Stimulated activated CD4-positive, alpha-beta T cell treated with anti-CD3 and anti-CD28 coated beads, Interleukin-15, amount 100 ng/mL, for 48 hours (primary cell): Measurements from ENCODE around the gene GET4.
"Not testable (repeated sequence)": the region's sequence is repeated elsewhere in the genome, so short reads cannot be mapped to it uniquely, and the experiment has no call there.

Experiments
- DNase-seq, 2 donors: peaks; one replicate each; pipeline ENCODE4 v3.0.0-alpha.2; 2020; ENCODE audit warnings: low read depth in 2 of 2

GET4 gene

GRCh38 chr7:914521-915194 is 38.3 kb downstream of the GET4 start:
- DNase-seq: no peak

GRCh38 chr7:915291-916218 is 39.2 kb downstream of the GET4 start:
- no peak for DNase-seq

- no peak for DNase-seq
These were observed 40.1 kb downstream of the GET4 start for GRCh38 chr7:916291-916941.

GRCh38 chr7:917255-918117 is 41.1 kb downstream of the GET4 start:
- DNase-seq: no peak

GRCh38 chr7:918118-918425 is 41.7 kb downstream of the GET4 start:
- no peak for DNase-seq

- DNase-seq: no peak
These were observed 42.2 kb downstream of the GET4 start for GRCh38 chr7:918441-919113.

GRCh38 chr7:919114-919442 is 42.7 kb downstream of the GET4 start:
- no peak for DNase-seq

- DNase-seq: no peak
These were observed 43.6 kb downstream of the GET4 start for GRCh38 chr7:919924-920341.

- DNase-seq: peak in 1 of 2 donors; percentile 35
These were observed 44.2 kb downstream of the GET4 start for GRCh38 chr7:920351-921070.

GRCh38 chr7:921071-921461 is 44.7 kb downstream of the GET4 start:
- no peak for DNase-seq

- no peak for DNase-seq
These were observed 45.4 kb downstream of the GET4 start for GRCh38 chr7:921581-922333.

GRCh38 chr7:922334-923107 is 46.2 kb downstream of the GET4 start:
- DNase-seq: no peak

GRCh38 chr7:923108-924041 is 47.0 kb downstream of the GET4 start:
- DNase-seq: peak; percentile 92 to 95

GRCh38 chr7:924042-924441 is 47.7 kb downstream of the GET4 start:
- not testable (repeated sequence) for DNase-seq

GRCh38 chr7:924541-925231 is 48.3 kb downstream of the GET4 start:
- DNase-seq: peak; percentile 44 to 65

- no peak for DNase-seq
These were observed 49.2 kb downstream of the GET4 start for GRCh38 chr7:925601-926000.
